ENCODE results near the gene TBX1. TPM values are rescaled to one million over a fixed set of nuclear protein-coding genes. Genes with fewer than 3 reads are reported as not detected.

The TBX1 gene
- total RNA-seq, 2 donors from 2014 or later = 1.1 to 2.9 TPM

DNA sequence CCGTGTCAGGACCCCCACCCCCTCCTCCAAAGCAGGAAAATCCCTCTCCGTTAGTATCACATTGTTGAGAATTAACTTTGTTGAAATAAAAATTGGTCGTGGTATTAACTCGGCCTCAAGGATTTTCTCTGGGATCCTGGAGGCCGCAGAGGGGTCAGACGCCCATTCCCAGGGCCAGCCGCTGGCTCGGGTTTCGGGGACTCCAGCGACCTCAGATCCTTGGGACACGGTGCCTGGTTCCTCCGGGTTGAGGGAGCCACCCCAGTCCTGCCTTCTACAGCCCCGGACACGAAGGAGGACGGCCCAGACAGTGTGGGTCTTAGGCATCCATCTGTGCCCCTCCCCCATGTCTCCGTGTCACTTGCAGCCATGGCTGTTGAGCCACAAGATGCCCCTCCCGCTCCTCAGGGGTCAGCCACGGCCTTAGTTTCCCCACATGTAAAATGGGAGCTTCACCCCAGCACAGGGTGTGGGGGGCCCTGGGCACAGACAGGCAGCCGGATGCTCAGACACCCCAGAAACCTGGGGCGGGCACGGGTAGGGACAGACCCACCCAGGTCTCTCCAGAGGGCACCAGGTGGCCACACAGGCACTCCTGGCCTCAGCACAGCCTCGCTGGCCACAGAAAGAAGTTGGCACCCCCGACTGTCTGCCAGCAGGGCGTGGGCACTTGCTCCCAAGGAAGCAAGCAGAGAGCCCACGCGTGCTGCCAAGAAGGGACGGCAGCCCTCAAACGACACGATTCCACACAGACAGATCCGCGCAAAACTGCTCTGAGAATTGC is 21.7 kb upstream of the TBX1 start:
- H3K36me3 Mint-ChIP-seq = no peaks in the 10 kb centered on the region
- H3K9me3 Mint-ChIP-seq = no peaks in the 10 kb centered on the region
- DNase-seq (ENCODE audit: low spot score) (no peak), ATAC-seq (no peak)
- no peaks in the 10 kb centered on the region for H3K4me1 Mint-ChIP-seq (ENCODE audit: low read depth in 2 of 2)
- no peak overlapping the region for H3K27ac Mint-ChIP-seq
- H3K4me3 Mint-ChIP-seq = no peak overlapping the region
- no peaks in the 10 kb centered on the region for H3K27me3 Mint-ChIP-seq

DNA sequence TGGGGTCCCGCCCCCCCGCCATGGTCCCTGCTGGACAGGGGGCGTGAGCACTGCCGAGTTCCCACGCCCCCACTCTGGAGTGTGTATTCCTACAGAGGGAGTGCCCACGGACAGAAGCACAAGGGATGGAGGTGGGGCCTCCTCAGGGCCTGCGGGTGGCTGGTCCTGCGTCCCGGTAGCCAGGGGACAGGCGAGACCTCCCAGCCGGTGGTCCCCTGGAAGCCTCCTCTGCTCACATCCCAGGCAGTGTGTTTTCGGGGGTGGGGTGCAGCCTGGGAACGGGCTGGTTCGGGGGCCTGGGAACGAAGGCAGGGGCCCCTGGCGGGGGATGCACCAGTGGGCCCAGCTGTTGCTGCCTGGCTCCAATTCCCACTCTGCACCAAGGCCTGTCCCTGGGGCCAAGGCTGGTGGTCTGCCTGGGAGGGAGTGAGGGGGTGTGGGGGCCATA is 21.1 kb upstream of the TBX1 start:
- ATAC-seq = no peak
- no peaks in the 10 kb centered on the region for H3K9me3 Mint-ChIP-seq
- no peak overlapping the region for H3K27ac Mint-ChIP-seq

DNA sequence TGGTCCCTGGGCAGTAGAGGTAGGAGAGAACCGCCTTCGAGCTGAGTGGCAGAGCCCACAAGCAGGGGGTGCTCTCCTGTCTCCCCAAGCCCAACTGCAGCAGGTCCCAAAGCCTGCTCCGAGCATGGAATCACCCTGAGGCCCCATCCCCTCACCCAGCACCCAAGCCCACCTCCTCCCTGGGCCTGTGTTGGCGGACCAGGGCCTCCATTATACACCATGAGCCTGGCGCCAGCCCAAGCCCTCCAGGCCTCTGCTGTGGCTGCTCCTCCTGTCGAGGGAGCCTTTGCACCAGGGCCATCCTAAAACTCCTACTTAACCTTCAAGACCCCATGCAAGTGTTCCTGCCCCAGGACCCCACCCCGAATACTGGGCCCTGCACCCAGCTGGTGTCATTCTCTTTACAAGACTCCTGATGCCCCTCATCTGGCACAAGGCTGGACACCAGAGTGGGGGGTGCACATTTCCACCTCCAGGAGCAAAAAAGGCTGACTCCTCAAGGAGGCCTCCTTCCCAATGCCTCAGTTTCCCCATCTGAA is 20.6 kb upstream of the TBX1 start:
- no peak for DNase-seq (ENCODE audit: low spot score)
- H3K36me3 Mint-ChIP-seq = no peaks in the 10 kb centered on the region
- no peak overlapping the region for H3K27ac Mint-ChIP-seq
- no peak overlapping the region for H3K4me3 Mint-ChIP-seq
- no peaks in the 10 kb centered on the region for H3K27me3 Mint-ChIP-seq
- no peaks in the 10 kb centered on the region for H3K9me3 Mint-ChIP-seq
- H3K4me1 Mint-ChIP-seq (ENCODE audit: low read depth in 2 of 2) = no peaks in the 10 kb centered on the region
- no peak for ATAC-seq

More for the DNA sequence above, 21.1 kb upstream of the TBX1 start:
- Mint-ChIP-seq H3K27me3 (no peaks in the 10 kb centered on the region), H3K4me3 (no peak overlapping the region), H3K4me1 (ENCODE audit: low read depth in 2 of 2) (no peaks in the 10 kb centered on the region), H3K36me3 (no peaks in the 10 kb centered on the region)
- no peak for DNase-seq (ENCODE audit: low spot score)

DNA sequence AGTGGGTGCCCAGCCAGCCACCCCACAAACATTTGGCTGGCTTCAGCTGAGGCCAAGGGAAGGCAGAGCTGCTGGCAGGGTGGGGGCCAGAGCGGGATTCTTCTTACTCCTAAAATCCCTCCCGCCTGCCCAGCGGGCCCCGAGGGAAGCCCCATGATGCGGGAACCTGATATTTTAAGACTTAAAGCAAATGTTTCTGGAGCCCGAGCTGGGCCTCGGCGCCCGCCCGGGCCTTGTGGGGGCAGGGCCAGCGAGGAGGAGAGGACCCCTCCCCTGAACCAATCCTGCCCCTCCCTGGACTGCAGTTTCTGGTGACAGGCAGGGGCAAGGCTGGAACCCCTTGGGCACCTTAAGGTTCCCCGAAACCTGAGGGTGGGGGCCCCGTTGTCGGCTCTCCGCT is 20.0 kb upstream of the TBX1 start:
- ATAC-seq (no peak), DNase-seq (ENCODE audit: low spot score) (no peak)
- Mint-ChIP-seq H3K27me3 (no peaks in the 10 kb centered on the region), H3K27ac (no peak overlapping the region), H3K4me3 (no peak overlapping the region), H3K36me3 (no peaks in the 10 kb centered on the region), H3K4me1 (ENCODE audit: low read depth in 2 of 2) (no peaks in the 10 kb centered on the region), H3K9me3 (no peaks in the 10 kb centered on the region)

DNA sequence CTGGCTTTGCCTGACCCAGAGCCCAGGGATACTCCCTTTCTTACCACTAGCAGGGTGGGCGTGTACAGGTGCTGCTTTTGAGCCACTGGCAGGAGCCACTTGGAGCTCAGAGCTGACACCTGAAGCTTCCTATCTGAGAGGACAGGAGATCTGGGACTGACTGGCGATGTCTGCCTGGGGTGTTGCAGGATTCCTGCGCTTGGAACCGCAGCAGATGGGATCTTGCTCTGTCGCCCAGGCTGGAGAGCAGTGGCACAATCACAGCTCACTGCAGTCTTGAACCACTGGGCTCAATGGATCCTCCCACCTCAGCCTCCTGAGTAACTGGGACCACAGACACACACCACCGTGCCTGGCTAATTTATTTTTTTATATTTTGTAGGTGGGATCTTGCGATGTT is 19.5 kb upstream of the TBX1 start:
- Mint-ChIP-seq H3K27me3 (no peaks in the 10 kb centered on the region), H3K9me3 (no peaks in the 10 kb centered on the region), H3K4me1 (ENCODE audit: low read depth in 2 of 2) (no peaks in the 10 kb centered on the region), H3K36me3 (no peaks in the 10 kb centered on the region), H3K4me3 (no peak overlapping the region), H3K27ac (no peak overlapping the region)
- ATAC-seq (no peak), DNase-seq (ENCODE audit: low spot score) (no peak)

DNA sequence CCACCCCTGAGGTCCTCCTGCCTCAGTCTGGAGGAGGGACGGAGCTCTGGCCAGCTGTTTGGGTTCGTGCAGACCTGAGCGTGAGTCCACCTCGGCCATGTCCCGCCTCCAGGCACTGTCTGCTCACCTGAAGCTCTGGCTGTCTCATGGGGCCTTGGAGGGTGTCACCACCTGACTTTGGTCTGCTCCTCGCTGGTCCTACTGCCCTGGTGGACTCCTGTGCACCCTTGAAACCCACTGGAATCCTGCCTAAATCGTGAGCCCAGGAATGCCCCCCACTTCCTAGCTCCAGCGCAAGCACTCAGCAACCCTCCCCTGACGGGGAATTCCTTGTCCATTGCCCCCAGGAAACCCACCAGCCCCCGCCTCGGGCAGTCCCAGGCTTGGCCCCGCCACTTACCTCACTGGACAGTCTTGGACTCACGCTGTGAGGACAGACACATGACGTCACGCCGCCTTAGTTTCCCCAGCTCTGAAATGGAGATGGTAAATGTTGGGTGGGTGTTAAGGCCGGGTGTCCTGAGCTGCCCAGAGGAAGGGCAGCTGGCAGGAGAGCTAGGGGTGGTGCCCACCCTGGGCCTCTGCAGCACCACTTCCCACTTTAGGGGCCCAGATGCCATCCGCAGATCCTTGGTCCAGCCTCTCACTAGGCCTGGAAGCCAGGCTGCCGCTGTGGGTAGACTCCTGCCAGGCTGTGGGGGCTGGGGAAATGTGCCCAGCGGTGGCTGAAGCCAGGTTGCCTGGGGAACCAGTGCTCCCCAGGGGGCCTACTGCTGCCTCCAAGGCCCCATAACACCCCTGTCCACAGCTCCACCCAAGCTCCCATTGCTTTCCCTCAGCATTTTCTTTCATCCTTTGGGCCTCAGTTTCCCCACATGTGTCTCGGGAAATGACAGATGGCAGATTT is 18.2 kb upstream of the TBX1 start:
- Mint-ChIP-seq H3K4me1 (ENCODE audit: low read depth in 2 of 2) (no peaks in the 10 kb centered on the region), H3K27me3 (no peaks in the 10 kb centered on the region), H3K4me3 (no peak overlapping the region), H3K9me3 (no peaks in the 10 kb centered on the region), H3K27ac (no peak overlapping the region), H3K36me3 (no peaks in the 10 kb centered on the region)
- DNase-seq (ENCODE audit: low spot score) (no peak), ATAC-seq (no peak)

DNA sequence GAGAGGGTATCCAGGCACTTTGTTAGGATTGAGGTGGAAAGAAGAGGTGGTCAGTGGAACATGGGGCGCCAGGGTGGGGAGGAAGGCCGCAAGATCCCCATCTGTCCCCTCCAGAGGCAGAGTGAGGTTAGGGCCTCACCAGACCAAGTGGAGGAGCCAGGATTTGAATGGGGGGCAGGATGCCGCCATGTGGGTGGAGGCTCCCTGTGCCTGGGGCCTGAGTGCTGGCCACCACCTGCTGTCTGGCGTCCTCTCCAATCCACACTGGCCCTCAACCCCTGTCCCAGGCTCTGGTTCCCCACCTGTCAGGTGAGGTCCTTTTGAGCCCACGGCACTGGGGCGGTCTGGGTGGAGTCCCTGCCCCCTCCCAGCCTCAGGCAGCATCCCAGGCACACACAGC is 17.5 kb upstream of the TBX1 start:
- Mint-ChIP-seq H3K4me1 (ENCODE audit: low read depth in 2 of 2) (no peaks in the 10 kb centered on the region), H3K4me3 (no peak overlapping the region), H3K9me3 (no peaks in the 10 kb centered on the region), H3K27me3 (no peaks in the 10 kb centered on the region), H3K27ac (no peak overlapping the region), H3K36me3 (no peaks in the 10 kb centered on the region)
- no peak for DNase-seq (ENCODE audit: low spot score)
- ATAC-seq = no peak

DNA sequence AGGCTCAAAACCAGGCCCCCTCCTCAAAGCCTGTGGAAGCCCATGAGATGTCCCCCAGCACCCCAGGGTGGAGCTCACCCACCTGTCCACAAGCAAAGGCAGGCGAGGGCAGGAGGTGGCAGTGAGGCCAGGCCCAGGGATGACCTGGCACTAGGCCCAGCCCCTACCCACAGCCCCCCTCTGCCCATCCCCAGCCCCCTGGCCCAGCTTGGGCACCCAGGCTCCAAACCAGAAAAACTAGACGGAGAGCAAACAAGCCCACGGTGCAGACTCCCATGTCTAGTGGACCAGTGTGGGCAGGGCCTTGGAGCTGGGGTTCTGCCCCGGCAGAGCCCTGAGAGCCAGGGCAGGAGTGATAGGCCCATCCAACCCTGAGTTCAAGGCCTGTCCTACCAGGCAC is 16.9 kb upstream of the TBX1 start:
- H3K36me3 Mint-ChIP-seq = no peaks in the 10 kb centered on the region
- no peak overlapping the region for H3K27ac Mint-ChIP-seq
- no peaks in the 10 kb centered on the region for H3K9me3 Mint-ChIP-seq
- H3K4me1 Mint-ChIP-seq (ENCODE audit: low read depth in 2 of 2) = no peaks in the 10 kb centered on the region
- no peak overlapping the region for H3K4me3 Mint-ChIP-seq
- DNase-seq (ENCODE audit: low spot score) (no peak), ATAC-seq (no peak)
- no peaks in the 10 kb centered on the region for H3K27me3 Mint-ChIP-seq

DNA sequence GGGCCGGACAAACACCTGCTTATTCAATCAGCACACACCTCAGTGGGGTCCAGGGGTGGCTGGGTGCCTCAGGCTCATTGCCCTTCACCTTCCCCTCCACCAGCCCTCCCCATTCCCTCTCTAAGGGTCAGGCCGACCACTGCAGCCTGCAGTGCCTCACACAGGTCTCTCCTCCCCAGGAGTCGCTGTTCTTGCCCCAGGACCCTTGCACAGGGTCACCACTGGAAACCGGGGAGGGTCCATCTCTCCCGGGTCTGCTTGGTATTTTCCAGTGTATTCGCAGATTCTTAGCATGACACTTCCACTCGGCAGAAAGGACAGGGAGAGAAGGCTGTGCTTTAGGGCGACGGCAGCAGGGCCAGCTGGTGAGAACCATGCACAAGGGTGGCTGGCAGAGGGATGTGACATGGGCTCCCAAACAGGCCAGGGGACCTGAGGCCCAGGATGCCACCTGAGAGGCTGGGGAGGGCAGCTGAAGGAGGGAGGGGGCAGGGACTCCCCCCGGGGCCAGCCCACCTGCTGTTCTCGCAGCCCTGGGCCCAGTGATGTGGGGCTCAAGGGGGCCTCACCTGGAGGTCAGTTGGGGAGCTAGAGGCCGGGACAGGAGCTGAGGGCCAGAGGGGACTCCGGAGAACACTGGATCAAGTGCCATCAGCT is 16.1 kb upstream of the TBX1 start:
- no peak for DNase-seq (ENCODE audit: low spot score)
- ATAC-seq = no peak
- H3K4me1 Mint-ChIP-seq (ENCODE audit: low read depth in 2 of 2) = no peaks in the 10 kb centered on the region
- no peak overlapping the region for H3K27ac Mint-ChIP-seq
- no peak overlapping the region for H3K4me3 Mint-ChIP-seq
- no peaks in the 10 kb centered on the region for H3K27me3 Mint-ChIP-seq
- no peaks in the 10 kb centered on the region for H3K9me3 Mint-ChIP-seq
- H3K36me3 Mint-ChIP-seq = no peaks in the 10 kb centered on the region

DNA sequence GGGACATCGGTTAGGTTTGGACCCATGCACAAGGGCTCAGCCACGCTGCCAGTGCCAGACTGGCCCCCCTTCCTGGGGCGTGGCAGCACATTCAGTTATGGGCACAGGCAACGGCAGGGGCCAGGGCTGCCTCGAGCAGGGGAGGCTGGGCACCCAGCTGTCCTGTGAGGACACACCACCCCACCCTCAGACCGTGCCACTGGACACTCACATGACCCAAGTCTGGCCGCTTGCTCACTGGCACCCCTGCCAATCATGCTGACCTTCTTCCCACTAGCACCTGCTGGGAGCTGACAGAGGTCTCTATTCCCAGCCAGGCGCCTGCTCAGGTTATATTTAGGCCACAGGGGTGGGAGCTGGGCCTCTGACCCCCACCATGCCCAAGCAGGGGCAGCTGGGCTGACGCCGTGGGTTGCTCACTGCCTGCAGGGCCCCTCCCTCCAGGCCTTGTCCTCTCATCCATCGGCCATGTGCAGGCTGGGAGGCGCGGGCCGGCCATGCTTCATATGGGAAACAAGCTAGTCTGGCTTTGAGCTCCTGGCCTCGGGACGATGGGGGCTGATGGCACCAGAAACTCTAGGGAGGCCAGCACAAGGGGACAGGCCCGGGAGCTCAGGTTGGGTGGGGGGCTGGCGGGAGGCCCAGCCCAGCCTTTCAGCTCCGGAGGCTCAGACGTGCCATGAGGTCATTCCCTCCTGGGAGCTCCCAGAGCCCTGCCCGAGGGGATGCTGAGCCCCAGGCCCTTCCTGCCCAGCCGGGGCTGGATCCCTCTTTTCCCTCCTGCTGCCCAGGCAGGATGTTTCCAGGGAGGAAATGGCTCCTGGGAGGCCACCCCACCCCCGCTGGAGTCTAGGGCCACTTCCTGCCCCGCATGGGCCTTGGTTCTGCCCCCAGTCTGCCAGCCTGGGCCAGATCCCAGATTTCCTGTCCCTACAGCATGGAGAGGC is 15.2 kb upstream of the TBX1 start:
- Mint-ChIP-seq H3K4me3 (no peak overlapping the region), H3K27me3 (no peaks in the 10 kb centered on the region), H3K27ac (no peak overlapping the region), H3K4me1 (ENCODE audit: low read depth in 2 of 2) (no peaks in the 10 kb centered on the region), H3K9me3 (no peaks in the 10 kb centered on the region), H3K36me3 (no peaks in the 10 kb centered on the region)
- ATAC-seq (no peak), DNase-seq (ENCODE audit: low spot score) (no peak)

DNA sequence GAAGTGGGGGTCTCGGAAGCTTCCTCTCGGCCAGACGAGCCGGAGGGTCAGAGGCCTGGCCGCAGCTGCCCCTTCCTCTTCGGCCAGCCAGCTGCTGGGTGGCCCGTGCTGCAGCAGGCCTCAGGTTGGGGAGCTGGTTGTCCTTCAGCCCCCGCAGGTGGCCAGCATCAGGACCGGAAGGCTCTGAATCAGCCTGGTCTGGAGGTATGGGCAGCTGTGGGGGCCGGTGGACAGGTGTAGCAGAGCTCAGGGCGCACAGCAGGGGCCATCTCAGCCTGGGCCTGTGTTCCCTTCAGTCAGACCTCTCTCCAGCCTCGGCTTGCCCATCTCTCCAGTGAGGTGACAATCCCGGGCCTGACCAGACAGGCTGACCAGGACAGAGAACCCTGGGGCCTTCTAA is 13.9 kb upstream of the TBX1 start:
- H3K4me1 Mint-ChIP-seq (ENCODE audit: low read depth in 2 of 2) = no peaks in the 10 kb centered on the region
- no peak overlapping the region for H3K27ac Mint-ChIP-seq
- no peak for ATAC-seq
- H3K9me3 Mint-ChIP-seq = no peaks in the 10 kb centered on the region
- no peaks in the 10 kb centered on the region for H3K36me3 Mint-ChIP-seq
- no peak overlapping the region for H3K4me3 Mint-ChIP-seq
- no peak for DNase-seq (ENCODE audit: low spot score)
- no peaks in the 10 kb centered on the region for H3K27me3 Mint-ChIP-seq

DNA sequence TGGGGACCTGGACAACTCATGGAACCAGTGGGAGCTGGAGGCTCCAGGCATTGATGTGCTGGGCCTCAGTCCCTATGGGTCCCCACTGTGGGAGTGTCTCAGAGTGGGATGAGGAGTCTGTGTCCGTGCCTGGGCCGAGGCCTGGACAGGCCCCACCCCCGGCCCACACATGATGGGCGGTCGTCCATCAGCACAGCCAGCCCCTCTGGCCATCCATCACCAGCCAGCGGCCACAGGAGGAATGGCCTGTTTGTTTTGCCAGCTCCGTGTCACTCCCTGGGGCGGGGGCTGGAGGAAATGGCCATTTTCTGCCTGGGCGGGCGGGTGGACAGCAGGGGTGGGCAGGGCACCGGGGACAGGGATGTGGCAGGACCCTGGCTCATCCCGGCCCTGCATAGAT is 13.0 kb upstream of the TBX1 start:
- DNase-seq (ENCODE audit: low spot score) (no peak), ATAC-seq (no peak)
- H3K27me3 Mint-ChIP-seq = peaks cover under 1 to 1% of the 10 kb centered on the region in 2 donors
- H3K27ac Mint-ChIP-seq = no peak overlapping the region
- H3K9me3 Mint-ChIP-seq = no peaks in the 10 kb centered on the region
- no peak overlapping the region for H3K4me3 Mint-ChIP-seq
- H3K36me3 Mint-ChIP-seq = no peaks in the 10 kb centered on the region
- H3K4me1 Mint-ChIP-seq (ENCODE audit: low read depth in 2 of 2) = no peaks in the 10 kb centered on the region

DNA sequence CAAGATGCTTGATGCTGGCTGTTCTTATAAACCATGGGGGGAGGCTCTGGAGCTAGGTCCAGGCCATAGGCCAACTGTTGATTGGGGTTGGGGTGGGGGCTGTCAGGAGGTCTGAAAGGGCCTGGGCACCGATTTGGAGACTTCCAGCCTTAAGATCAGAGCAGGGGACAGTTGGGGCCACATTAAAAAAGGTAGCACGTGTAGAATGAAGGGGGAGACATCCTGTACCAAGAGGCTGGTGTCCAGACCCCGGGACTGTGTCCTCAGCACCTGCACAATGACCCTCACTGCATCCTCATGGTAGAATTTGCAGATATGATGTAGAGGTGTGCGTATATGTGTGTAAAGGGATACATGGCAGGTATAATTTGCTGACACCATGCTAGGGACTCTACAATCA is 12.4 kb upstream of the TBX1 start:
- DNase-seq (ENCODE audit: low spot score) (no peak), ATAC-seq (no peak)
- Mint-ChIP-seq H3K27ac (no peak overlapping the region), H3K4me3 (no peak overlapping the region), H3K9me3 (no peaks in the 10 kb centered on the region), H3K4me1 (ENCODE audit: low read depth in 2 of 2) (no peaks in the 10 kb centered on the region), H3K36me3 (no peaks in the 10 kb centered on the region), H3K27me3 (peaks cover 7% of the 10 kb centered on the region in 2 donors)
